Chondrocyte (in vitro differentiated cells): ENCODE measurements around the gene PAGE2. TPM values are rescaled to one million over a fixed set of nuclear protein-coding genes. Genes with fewer than 3 reads are reported as not detected.

Experiments
- DNase-seq: peaks from one replicate; pipeline ENCODE4 v3.0.0; 2021; ENCODE audit warnings: mixed read lengths, low spot score
- H3K27ac Mint-ChIP-seq: one replicate; pipeline ENCODE4 v1.8.0; 2021; ENCODE audit warnings: mild to moderate bottlenecking, moderate library complexity, mixed read lengths; ENCODE audit not compliant: unreplicated experiment
- H3K27me3 Mint-ChIP-seq: 2 replicates; pipeline ENCODE4 v1.8.0; 2021; ENCODE audit warnings: low read depth, mixed read lengths
- H3K36me3 Mint-ChIP-seq: 2 replicates; pipeline ENCODE4 v1.8.0; 2021; ENCODE audit warnings: low read depth, mixed read lengths
- H3K4me1 Mint-ChIP-seq: 2 replicates; pipeline ENCODE4 v1.8.0; 2021; ENCODE audit warnings: low read depth, mild to moderate bottlenecking, mixed read lengths
- H3K4me3 Mint-ChIP-seq: one replicate; pipeline ENCODE4 v1.8.0; 2021; ENCODE audit warnings: mild to moderate bottlenecking, moderate library complexity, mixed read lengths; ENCODE audit not compliant: unreplicated experiment
- H3K9me3 Mint-ChIP-seq: 2 replicates; pipeline ENCODE4 v1.8.0; 2021; ENCODE audit warnings: low read depth, mixed read lengths
- CTCF ChIP-seq: fragments of 200-600 bp; sonication (generic); IDR thresholded peaks from 2 replicates; pipeline ENCODE4 v1.5.0; 2021; ENCODE audit warnings: antibody characterized with exemption, mild to moderate bottlenecking, moderate library complexity
- total RNA-seq: library from RNA; stranded (reverse); gene quantifications from 3 replicates; pipeline ENCODE4 v1.2.1, GENCODE V29; 2021

Gene PAGE2
- total RNA-seq, 1 donor from 2014 or later, result not detected

- no peak for DNase-seq
- H3K27ac Mint-ChIP-seq, result no peak overlapping the region
- no peaks in the 10 kb centered on the region for H3K36me3 Mint-ChIP-seq
- no peak for TF ChIP-seq CTCF
- no peak overlapping the region for H3K4me3 Mint-ChIP-seq
- no peaks in the 10 kb centered on the region for H3K9me3 Mint-ChIP-seq
- H3K27me3 Mint-ChIP-seq, result peaks cover 5% of the 10 kb centered on the region
- no peaks in the 10 kb centered on the region for H3K4me1 Mint-ChIP-seq
Measured at GRCh38 chrX:55118574-55118973, 29.8 kb downstream of the PAGE2 start.

GRCh38 chrX:55119271-55119670, 30.5 kb downstream of the PAGE2 start:
- peaks cover 5% of the 10 kb centered on the region for H3K27me3 Mint-ChIP-seq
- no peaks in the 10 kb centered on the region for H3K9me3 Mint-ChIP-seq
- no peak overlapping the region for H3K27ac Mint-ChIP-seq
- DNase-seq, result no peak
- H3K4me3 Mint-ChIP-seq, result no peak overlapping the region
- TF ChIP-seq CTCF, result no peak
- H3K36me3 Mint-ChIP-seq, result no peaks in the 10 kb centered on the region
- no peaks in the 10 kb centered on the region for H3K4me1 Mint-ChIP-seq

- no peak for DNase-seq
- Mint-ChIP-seq H3K9me3 (no peaks in the 10 kb centered on the region), H3K4me3 (no peak overlapping the region), H3K27me3 (peaks cover 5% of the 10 kb centered on the region), H3K4me1 (no peaks in the 10 kb centered on the region), H3K27ac (no peak overlapping the region), H3K36me3 (no peaks in the 10 kb centered on the region)
- TF ChIP-seq CTCF, result no peak
Measured at GRCh38 chrX:55119712-55120111, 30.9 kb downstream of the PAGE2 start.

- Mint-ChIP-seq H3K9me3 (no peaks in the 10 kb centered on the region), H3K27me3 (peaks cover 5% of the 10 kb centered on the region), H3K4me1 (no peaks in the 10 kb centered on the region), H3K36me3 (no peaks in the 10 kb centered on the region), H3K4me3 (no peak overlapping the region), H3K27ac (no peak overlapping the region)
- TF ChIP-seq CTCF, result no peak
- DNase-seq, result no peak
Measured at GRCh38 chrX:55120761-55121358, 32.0 kb downstream of the PAGE2 start.

- Mint-ChIP-seq H3K36me3 (no peaks in the 10 kb centered on the region), H3K27ac (no peak overlapping the region), H3K4me1 (no peaks in the 10 kb centered on the region), H3K4me3 (no peak overlapping the region), H3K9me3 (peaks cover 4% of the 10 kb centered on the region), H3K27me3 (peaks cover 3% of the 10 kb centered on the region)
- no peak for DNase-seq
- no peak for TF ChIP-seq CTCF
Measured at GRCh38 chrX:55123900-55124299, 35.1 kb downstream of the PAGE2 start.
